Loucy (cell line): Measurements from ENCODE around the gene GULP1.

Experiments
- CTCF ChIP-seq: fragments of 200-600 bp; sonication (generic); conservative IDR thresholded peaks from 2 replicates; pipeline ENCODE4 v1.5.1; 2014; ENCODE audit warnings: mild to moderate bottlenecking, antibody characterized with exemption, low read length
- EZH2phosphoT487 ChIP-seq: fragments of 200-600 bp; IDR thresholded peaks from 2 replicates; pipeline ENCODE4 v1.6.1; 2018; ENCODE audit warnings: antibody characterized with exemption, mild to moderate bottlenecking, moderate library complexity, borderline replicate concordance

GRCh38 chr2:188345020-188345419 is 53.3 kb downstream of the GULP1 start:
- TF ChIP-seq CTCF (no peak), EZH2phosphoT487 (no peak)
